NT2/D1 (cell line): ENCODE results near the gene LRRC26.

Experiments used
- SUZ12 ChIP-seq: IDR thresholded peaks from 2 replicates; pipeline ENCODE4 v1.6.1; 2011; ENCODE audit not compliant: insufficient read length, insufficient read depth; ENCODE audit errors: extremely low read depth
- ZNF274 ChIP-seq: IDR thresholded peaks from 2 replicates; pipeline ENCODE4 v1.6.1; 2011; ENCODE audit warnings: mild to moderate bottlenecking, low read depth, low read length

DNA sequence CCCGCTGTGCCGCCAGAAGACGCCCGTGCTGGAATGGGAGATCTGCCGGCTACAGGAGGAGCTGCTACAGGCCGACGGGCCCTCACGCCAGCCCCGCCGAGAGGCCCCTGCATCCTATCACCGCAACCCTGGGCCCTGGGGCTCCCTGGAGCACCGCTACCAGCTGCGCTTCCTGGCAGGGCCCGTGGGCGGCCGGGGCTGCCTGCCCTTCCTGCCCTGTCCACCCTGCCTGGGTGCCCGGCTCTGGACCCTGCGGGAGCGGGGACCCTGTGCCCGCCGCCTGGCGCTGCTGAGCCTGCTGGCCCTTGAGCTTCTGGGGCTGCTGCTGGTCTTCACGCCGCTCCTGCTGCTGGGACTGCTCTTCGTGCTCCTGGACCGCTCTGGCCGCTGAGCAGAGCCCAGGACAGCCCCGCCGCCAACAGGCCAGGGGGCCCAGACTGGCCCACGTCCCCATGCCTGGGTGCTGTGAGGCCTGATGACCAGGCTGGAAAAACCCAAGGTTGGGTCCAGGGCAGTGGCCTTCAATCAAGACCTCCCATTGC is 48.4 kb upstream of the LRRC26 start:
- TF ChIP-seq SUZ12 (no peak), ZNF274 (no peak)
